Regular cardiac myocyte (primary cell): ENCODE results near the gene RASGRP3. TPM values are rescaled to one million over a fixed set of nuclear protein-coding genes. Genes with fewer than 3 reads are reported as not detected.

Experiments
- total RNA-seq: library from RNA; depleted of rRNA; stranded (reverse); fragments of >200 nt; gene quantifications from 2 replicates; pipeline ENCODE4 v1.2.3, GENCODE V29; 2014

The RASGRP3 gene
- total RNA-seq = 2.5 and 4.8 TPM in 2 replicates

GRCh38 chr2:33476131-33476792 lies at the start of gene RASGRP3:
Gene RASGRP3 (plus strand): TSS chr2:33476649. CDS start chr2:33515137, 38,488 bp downstream.

DNA sequence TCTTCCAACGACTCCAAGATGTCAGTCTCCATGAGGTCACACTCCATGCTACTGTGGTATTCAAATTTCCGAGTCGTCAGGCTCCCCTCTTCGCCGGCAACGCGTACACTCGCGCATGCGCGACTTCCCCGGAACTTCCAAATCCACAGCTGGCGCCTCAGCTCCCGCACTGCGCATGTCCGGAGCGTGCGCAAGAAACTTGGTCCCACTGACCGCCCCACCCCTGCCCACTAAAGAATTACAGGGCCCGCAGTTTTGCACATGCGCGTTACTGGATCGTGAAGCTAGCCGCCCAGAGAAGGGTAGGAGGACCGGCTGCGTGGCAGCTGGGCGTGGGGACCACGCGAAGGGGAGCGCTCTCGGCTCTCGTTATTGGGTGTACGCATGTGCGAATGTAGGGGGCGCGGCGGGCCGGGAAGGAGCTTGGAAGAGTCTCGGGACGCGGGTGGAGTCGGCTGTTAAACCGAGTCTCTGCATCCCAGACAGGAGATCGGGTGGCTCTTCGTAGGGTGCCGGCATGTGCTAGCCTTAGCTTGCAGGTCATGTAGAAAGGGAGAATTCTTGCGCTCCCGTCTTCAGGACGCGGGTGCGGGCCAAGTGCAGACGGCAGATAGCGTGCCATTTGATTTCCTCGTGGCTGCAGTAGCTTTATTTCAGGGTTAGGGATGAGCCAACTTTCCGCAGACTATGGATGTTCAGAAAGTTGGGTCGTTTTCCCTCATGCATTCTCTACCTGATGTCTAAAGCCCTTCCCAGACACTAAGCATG lies 122.9 kb downstream of the RASGRP3 start, which contains the start of gene FAM98A:
Gene FAM98A, minus strand, starts transcription at position 125 of the 768 bp plus-strand sequence. Its CDS starts 78 bp downstream, at position 47.

Other genes with a start within 250 kb of the RASGRP3 start
- gene FAM98A, start 122.7 kb downstream of the RASGRP3 start, total RNA-seq = 39.2 and 65.9 TPM in 2 replicates